NCI-H2196 (cell line): ENCODE data around the gene HCN2.

Source experiments
- DNase-seq: peaks from one replicate; lab custom pipeline; 2025; ENCODE audit not compliant: unreplicated experiment; lab: John Stamatoyannopoulos, UW

The HCN2 gene

DNA sequence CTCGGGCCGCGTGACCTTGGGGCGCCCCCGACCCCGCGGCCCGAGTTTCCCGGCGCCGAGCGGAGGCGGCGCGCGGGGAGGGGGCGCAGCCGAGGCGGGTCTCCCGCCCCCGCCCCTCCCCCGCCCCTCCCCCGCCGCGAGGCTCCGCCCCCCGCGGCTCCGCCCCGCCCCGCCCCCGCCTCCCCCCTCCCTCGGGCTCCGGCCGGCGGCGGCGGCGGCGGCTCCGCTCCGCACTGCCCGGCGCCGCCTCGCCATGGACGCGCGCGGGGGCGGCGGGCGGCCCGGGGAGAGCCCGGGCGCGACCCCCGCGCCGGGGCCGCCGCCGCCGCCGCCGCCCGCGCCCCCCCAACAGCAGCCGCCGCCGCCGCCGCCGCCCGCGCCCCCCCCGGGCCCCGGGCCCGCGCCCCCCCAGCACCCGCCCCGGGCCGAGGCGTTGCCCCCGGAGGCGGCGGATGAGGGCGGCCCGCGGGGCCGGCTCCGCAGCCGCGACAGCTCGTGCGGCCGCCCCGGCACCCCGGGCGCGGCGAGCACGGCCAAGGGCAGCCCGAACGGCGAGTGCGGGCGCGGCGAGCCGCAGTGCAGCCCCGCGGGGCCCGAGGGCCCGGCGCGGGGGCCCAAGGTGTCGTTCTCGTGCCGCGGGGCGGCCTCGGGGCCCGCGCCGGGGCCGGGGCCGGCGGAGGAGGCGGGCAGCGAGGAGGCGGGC, at the start of gene HCN2:
TSS of gene HCN2 (plus strand) at position 189 of the 703 bp plus-strand sequence. CDS start at position 254, 65 bp downstream.
- DNase-seq, result no peak

DNA sequence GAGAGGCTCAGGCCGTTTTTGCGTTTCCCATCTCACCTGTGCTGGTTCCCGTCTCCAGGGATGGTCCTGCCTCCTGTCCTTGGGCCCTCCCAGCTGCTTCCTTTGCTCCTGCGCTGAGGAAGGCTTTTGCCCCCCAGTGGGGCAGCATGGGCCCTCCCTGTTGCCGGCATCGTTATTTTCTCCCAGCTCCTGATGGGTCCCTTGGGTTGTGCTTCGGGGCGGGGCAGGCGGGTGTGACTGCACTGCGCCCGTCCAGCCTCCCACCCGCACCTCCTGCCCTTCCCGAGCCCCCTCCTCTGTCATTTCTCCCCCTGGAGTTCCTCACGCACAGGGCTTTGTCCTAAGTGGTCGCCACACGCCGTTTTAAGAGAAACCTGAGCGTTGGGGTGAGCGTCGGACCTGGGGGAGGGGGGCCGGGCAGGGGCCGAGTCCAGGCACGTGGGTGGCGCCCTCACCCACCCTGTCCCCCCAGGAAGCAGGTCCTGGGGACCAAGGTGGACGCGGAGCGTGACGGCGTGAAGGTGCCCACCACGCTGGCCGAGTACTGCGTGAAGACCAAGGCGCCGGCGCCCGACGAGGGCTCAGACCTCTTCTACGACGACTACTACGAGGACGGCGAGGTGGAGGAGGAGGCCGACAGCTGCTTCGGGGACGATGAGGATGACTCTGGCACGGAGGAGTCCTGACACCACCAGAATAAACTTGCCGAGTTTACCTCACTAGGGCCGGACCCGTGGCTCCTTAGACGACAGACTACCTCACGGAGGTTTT, 48.6 kb upstream of the HCN2 start:
- DNase-seq, result no peak

DNA sequence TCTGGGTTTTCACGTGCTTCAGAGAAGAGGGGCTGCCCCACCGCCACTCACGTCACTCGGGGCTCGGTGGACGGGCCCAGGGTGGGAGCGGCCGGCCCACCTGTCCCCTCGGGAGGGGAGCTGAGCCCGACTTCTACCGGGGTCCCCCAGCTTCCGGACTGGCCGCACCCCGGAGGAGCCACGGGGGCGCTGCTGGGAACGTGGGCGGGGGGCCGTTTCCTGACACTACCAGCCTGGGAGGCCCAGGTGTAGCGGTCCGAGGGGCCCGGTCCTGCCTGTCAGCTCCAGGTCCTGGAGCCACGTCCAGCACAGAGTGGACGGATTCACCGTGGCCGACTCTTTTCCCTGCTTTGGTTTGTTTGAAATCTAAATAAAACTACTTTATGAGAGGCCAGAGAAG, 48.0 kb upstream of the HCN2 start:
- DNase-seq, result no peak

DNA sequence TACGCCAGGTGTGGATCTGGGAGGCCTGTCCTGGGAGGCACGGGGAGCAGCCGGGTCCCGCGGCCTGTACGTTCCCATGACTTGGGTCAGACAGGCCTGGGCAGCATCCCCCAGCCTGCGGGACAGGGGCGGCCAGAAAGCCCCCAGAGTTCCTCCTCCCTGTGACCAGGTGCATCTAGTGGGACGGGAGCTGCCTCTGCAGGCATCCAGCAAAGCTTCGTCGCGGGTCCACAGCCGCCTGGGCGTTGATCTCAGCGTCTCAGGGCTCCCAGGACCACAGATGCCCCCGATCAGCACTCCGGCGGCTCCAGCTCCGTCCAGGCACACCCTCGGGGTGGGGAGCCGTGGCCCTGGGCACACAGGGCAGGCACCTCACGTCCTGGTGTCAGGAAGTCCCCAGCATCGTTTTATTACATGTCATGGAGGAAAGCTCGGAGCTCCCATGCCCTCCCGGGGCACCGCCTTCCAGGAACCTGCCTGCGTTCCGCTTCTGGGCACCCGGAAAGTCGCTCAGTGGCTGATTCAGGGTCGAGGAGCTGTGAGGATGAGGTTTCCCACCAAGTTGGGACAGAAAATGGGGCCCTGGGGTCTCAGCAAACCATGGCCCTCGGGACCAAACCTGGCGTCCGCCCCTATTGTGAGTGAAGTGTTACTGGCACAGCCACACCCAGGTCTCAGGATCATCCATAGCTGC, 47.4 kb upstream of the HCN2 start:
- DNase-seq, result no peak

DNA sequence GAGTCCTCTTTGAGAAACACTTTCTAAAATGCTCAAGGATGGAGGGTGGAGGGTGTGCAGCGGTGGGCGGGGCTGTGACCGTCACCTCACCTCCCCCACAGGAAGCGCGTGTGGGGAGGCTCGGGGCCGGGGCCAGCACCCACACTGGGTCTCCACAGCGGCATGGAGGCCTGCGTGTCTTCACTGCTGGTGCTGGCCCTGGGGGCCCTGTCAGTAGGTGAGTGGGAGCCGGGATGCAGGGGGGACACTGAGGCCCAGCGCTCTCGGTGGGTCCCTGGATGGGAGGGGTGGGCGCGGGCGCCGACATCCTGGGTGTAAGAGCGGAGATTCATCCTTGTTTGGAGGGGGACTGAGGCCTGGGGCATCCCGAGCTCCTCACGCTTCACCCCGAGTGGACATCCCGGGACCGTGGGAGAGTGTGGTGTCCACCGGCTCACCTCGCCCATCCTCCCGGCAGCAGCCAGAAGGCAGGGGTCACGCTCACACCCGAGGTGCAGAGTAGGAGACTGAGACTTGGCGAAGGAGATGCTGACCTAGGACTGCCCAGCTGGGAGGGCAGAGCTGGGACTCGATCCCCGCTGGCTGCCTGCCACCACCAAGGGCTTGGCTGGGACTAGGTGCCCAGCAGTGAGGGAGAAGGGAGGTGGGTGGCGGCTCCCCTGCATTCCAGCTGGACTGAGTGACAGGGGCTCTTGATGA, 45.6 kb upstream of the HCN2 start, which contains the start of gene GZMM:
TSS of gene GZMM (plus strand) at position 144 of the 699 bp plus-strand sequence. CDS start at position 163, 19 bp downstream.
- no peak for DNase-seq

DNA sequence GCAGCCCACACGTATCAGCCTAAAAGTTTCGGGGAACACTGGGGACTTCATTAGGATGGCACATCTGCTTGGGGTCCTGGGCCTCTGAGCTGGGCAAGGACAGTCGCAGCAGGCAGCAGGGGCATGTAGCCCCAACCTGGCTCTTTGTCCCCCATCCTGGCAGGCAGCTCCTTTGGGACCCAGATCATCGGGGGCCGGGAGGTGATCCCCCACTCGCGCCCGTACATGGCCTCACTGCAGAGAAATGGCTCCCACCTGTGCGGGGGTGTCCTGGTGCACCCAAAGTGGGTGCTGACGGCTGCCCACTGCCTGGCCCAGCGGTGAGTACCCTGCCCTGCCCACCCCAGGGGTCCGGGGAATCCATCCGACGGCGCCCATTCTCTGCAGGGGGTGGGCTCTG, 42.6 kb upstream of the HCN2 start:
- DNase-seq, result no peak

DNA sequence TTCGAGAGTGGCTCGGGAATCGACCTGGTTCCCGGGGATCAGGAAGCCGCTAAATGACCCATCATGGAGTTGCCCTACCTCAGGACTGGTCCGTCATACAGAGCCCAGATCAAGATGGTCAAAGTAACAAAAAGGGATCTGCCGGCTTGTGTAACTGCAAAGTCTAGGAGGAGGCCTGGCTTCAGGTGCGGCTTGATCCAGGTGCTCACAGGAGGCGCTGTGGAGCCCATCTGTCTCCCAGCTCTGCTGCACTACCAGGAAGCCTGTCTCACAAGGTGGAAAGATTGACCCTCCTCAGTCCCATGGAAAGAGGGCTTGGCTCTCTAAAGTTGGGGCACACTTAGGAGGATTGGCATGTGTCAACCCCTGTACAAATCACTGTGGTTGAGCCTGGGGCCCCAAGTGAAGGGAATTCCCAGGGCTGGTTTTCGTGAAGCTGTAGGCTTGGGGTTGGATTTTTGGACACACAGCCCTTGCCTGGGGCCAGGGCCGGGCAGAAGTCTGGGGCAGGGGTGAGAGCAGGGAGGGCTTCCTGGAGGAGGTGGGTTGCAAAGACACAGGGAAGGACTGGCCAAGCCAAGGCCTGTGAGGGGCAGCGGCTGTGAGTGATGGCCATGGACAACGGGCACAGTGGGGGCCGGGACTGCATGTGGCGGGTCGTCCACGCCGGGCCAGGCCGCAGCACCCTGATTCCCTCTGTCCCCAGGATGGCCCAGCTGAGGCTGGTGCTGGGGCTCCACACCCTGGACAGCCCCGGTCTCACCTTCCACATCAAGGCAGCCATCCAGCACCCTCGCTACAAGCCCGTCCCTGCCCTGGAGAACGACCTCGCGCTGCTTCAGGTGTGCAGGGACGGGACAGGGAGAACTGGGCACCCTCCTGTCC, 41.6 kb upstream of the HCN2 start:
- no peak for DNase-seq

DNA sequence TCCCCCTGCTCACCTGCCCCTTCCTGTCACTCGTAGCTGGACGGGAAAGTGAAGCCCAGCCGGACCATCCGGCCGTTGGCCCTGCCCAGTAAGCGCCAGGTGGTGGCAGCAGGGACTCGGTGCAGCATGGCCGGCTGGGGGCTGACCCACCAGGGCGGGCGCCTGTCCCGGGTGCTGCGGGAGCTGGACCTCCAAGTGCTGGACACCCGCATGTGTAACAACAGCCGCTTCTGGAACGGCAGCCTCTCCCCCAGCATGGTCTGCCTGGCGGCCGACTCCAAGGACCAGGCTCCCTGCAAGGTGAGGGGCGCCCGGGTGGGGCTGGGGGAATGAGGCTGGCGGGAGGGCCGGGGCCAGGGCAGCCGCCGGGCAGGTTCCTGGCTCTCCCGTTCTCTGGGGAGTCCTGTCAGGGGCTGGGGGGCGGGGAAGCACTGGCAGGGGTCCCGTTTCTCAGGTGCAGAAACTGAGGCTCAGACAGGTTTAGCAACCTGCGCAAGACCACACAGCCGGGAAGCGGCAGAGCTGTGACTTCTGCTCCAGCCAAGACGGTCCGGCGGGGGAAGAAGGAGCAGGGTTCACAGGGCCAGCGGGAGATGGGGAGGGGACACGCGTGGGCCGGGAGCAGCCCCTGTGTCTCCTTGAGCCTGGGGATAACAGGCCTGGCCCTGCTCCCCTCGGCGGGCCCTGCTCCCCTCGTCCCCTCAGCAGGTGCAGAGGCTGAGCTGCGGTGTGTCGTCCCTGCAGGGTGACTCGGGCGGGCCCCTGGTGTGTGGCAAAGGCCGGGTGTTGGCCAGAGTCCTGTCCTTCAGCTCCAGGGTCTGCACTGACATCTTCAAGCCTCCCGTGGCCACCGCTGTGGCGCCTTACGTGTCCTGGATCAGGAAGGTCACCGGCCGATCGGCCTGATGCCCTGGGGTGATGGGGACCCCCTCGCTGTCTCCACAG, 40.5 kb upstream of the HCN2 start:
- DNase-seq, result no peak

DNA sequence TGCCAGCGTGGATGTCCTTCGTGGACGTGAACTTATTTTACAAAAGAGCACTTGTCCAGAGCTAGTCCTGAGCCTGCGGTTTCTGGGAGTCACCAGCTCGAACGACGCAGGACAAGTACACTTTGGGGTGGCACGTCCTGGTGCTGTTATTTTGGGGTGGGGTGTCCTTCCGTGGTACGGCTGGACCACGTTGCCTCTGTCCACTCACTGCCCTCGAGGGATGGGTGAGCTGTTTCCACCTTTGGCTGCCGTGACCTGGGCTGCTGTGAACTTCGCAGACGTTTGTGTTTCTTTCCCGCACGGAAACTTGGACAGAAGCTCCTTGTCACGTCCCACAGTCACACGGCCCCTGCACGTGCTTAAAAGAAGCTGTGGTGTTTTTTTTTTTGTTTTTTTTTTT, 34.9 kb upstream of the HCN2 start:
- DNase-seq, result no peak

DNA sequence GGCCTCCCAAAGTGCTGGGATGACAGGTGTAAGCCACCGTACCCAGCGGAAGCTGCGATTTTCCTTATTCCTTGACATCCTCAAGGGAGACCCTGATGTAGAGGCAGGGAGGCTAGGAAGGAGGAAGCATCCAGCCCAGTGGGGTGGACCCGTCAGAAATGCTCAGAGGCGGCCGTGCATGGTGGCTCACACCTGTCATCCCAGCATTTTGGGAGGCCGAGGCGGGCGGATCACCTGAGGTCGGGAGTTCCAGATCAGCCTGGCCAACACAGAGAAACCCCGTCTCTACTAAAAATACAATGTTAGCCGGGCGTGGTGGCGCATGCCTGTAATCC, 34.2 kb upstream of the HCN2 start:
- DNase-seq, result no peak

DNA sequence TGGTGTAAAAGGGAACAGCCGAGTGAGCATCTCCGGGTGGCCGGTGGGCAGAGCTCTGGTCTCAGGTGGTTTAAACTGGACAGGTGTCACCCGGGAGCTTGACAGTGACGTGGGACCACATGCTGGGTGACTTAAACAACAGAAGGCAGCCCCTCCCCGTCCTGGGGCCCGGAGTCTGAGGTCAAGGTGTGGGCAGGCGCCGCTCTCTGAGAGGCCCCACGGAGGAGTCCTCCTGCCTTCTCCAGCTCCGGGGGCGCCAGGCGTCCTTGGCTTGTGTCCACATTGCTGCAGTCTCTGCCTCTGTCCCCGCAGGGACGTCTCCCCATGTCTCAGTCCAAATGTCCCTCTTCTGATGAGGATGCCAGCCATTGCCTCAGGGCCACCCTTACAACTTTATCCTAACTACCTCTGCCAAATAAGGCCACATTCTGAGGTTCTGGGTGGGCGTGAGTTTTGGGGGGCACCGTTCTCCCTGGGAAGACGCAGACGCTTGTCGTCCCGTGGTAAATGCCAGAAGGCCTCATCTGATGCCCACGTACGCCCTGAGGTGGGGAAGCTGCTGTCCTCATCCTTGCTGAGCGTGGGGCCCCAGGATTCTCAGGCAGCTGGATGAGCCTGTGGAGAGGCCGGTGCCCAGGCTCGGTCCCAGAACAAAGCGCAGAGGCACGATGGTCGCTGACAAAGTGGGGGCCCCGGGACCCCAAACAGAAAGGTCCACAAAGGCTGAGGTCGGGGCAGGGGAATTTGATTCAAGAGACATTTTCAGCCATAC, 32.9 kb upstream of the HCN2 start:
- DNase-seq, result no peak

DNA sequence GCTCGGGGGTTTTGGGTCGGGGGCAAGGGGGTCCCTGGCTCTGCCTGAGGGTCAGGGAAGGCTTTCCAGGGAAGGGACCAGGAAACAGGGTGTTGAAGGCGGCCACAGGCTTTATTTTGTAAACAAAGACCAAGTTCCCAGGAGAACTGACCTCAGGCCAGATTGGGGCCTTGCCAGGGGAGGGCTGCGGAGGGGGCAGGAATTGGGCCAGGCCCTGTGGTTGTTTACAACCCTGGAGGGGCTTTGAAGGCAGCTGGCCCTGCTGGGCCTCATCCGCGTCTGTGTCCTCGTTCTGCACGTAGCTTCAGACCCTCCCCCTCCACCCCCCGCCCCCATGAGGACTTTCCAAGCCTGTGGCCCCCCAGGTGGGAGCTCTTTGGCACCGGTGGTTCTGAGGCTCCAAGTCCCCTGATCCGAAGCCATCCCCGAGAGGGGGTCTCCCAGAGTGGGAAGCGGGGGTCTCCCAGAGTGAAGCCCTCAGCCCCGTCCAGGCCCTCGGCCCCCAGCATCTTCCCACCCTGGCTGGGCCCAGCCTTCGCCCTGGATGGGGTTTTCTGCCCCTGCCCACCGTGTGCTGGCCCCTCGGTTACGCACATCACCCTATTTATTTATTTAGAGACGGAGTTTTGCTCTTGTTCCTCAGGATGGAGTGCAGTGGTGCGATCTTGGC, 30.8 kb upstream of the HCN2 start:
- DNase-seq, result no peak

DNA sequence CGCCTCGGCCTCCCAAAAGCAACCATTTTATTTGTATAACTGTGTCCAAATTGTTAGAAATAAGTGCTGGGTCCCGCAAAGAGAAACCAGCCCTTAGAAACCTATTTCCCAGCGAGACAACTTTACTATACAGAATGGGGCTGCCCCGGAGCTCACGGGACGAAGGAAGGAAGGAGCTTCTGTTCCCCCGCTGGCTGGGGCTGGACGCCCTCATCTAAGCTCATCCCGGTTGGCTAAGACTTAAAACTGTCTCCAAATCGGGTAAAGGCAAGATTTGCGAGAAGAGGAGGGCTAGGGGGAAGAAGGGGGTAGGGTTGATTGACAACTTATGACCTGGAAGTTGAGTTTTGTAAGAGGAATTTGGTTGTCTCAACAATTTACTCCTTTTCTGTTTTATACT, 29.6 kb upstream of the HCN2 start:
- DNase-seq, result no peak

DNA sequence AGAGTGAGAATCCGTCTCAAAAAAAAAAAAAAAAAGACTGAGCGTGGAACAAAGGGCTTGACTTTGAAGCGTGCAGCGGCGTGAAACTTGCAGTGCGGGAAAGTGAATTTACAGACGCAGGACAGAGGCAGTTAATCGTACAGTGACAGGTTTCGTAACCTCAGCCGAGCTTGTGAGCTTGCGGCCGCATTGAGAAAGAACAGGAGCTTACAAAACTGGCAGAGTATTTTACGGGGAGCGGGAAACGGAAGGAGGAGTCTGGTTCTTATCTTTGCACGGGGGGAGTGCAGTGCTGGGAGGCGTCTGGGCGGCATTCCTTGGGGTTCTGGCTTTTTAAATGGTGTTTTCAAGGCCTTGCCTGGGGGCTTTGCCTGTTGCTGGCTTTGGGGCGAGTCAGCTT, 23.3 kb upstream of the HCN2 start:
- DNase-seq, result no peak

DNA sequence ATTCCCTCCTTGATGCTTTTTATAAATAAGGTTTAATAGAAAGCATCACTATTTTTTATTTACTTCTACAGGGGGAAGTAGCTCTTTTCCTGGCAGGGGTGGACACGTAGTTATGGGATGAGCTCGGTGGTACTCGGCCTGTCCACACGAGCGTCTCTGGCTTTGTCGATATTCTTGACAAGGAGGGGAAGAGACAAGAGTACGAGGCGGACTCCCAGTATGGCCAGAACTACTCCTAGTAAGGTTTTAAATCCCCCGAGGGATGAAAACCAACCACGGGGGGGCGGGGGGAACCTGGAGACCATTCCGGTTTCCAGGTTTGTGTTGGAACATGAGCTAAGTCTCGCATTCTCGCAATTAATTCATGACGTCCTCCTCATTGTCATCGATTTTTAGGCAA, 22.8 kb upstream of the HCN2 start:
- DNase-seq, result no peak

DNA sequence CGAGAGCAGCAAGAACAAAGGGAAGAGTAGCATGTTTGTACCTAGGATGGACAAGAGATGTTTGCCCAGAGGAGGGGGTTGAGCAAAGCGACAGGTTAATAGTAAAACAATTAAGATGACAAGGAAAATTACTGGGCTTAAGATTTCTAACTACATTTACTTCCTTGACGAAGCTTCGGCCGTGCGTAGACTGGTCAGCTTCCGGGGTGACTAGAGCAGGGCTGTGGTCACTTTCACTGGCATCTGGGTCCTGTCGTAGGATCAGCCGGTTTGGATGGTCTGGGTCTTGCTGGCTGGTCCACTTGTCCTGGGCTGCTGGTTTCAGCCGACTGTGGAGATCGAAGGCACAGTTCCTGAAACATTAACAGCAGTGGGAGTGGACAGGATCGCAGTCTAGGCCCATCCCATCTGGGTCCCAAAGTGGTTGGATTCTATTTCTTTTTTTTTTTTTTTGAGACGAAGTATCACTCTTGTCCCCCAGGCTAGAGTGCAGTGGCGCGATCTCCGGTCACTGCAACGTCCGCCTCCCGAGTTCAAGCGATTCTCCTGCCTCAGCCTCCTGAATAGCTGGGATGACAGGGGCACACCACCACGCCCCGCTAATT, 22.3 kb upstream of the HCN2 start:
- DNase-seq, result no peak

DNA sequence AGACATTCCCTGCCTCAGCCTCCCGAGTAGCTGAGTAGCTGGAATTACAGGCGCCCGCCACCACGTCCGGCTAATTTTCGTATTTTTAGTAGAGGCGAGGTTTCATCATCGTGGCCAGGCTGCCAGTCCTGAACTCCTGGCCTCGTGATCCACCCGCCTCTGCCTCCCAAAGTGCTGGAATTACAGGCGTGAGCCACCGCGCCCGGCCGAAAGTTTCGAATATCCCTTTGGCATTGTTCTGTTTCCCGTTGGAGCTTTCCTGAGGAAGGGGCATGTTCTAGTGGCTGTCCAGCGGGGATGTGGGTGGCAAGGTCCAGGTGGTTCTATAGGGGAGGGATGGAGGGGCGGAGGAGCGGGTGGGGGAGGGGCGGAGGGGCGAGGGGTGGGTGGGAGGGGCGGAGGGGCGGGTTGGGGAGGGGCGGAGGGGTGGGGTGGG, 19.4 kb upstream of the HCN2 start:
- peak; percentile 23 for DNase-seq
